GM12878 (cell line): Measurements from ENCODE around the gene SLC2A1. TPM values are rescaled to one million over a fixed set of nuclear protein-coding genes. Genes with fewer than 3 reads are reported as not detected.

Experiments used
- ATAC-seq: fragments of 200-7000 bp; cut with Tn5 transposase; 3 replicates; pipeline ENCODE4 v1.9.1; 2020; ENCODE audit warnings: mild to moderate bottlenecking, moderate library complexity
- BruUV-seq: library from RNA; stranded (reverse); fragments of 400-500 nt; replicated peaks from 2 replicates; lab custom pipeline; 2021; lab: Mats Ljungman, UMichigan
- CTCF ChIA-PET: fragments of 300-600 bp; sonication (Branson Sonifier 250); formaldehyde crosslinking; extraction: SDS; loops from one replicate; lab custom pipeline; 2021; ENCODE audit warnings: inconsistent platforms; lab: Yijun Ruan, JAX
- POLR2A ChIA-PET: fragments of 350-600 bp; formaldehyde crosslinking; extraction: SDS; loops from one replicate; lab custom pipeline; 2021; ENCODE audit warnings: inconsistent platforms; lab: Charles Lee
- RAD21 ChIA-PET: fragments of 300-600 bp; sonication (Branson Sonifier 250); formaldehyde crosslinking; loops from one replicate; lab custom pipeline; 2023; ENCODE audit warnings: antibody characterized with exemption; ENCODE audit not compliant: unreplicated experiment; lab: Charles Lee
- SMC1A ChIA-PET: fragments of 300-600 bp; sonication (Branson Sonifier 250); formaldehyde crosslinking; loops from one replicate; lab custom pipeline; 2023; ENCODE audit not compliant: unreplicated experiment, uncharacterized antibody; lab: Charles Lee
- DNase-seq: peaks from one replicate; pipeline ENCODE4 v3.0.0-alpha.2; 2011; ENCODE audit warnings: low read depth, low spot score
- FAIRE-seq: peaks from 3 replicates; lab custom pipeline; 2011; peaks lifted over from hg19 to GRCh38; lab: Jason Lieb, UNC
- H2AFZ ChIP-seq: 2 replicates; pipeline ENCODE4 v1.6.0; 2011; ENCODE audit warnings: low read depth, low read length, control low read depth; ENCODE audit not compliant: control insufficient read depth
- H3K27ac ChIP-seq: 2 replicates; pipeline ENCODE4 v1.5.1; 2011; ENCODE audit warnings: control low read depth; ENCODE audit not compliant: control insufficient read depth, insufficient read depth
- H3K27me3 ChIP-seq, 2 experiments: replicated peaks in 1 of 2; 2 replicates each; pipeline versions ENCODE4 v1.6.0 to v1.6.1; 2011; ENCODE audit warnings: low read length in 1 of 2; ENCODE audit not compliant: control insufficient read depth in 2 of 2, insufficient read depth in 2 of 2
- H3K36me3 ChIP-seq, 2 experiments: 2 replicates each; pipeline ENCODE4 v1.5.1; 2011; ENCODE audit warnings: low read length in 1 of 2; ENCODE audit not compliant: control insufficient read depth in 2 of 2, insufficient read depth in 2 of 2
- H3K4me1 ChIP-seq: 2 replicates; pipeline ENCODE4 v1.6.1; 2011; ENCODE audit warnings: mild to moderate bottlenecking, low read length, moderate library complexity, mixed read lengths; ENCODE audit not compliant: control insufficient read depth, insufficient read depth
- H3K4me2 ChIP-seq: 2 replicates; pipeline ENCODE4 v1.6.0; 2011; ENCODE audit warnings: control low read depth; ENCODE audit not compliant: control insufficient read depth, insufficient read depth
- H3K4me3 ChIP-seq: fragments of 200-600 bp; sonication (generic); 2 replicates; pipeline ENCODE4 v1.5.1; 2016
- H3K79me2 ChIP-seq: 2 replicates; pipeline ENCODE4 v1.6.0; 2011; ENCODE audit warnings: low read length; ENCODE audit not compliant: control insufficient read depth, insufficient read depth
- H3K9ac ChIP-seq: 2 replicates; pipeline ENCODE4 v1.8.0; 2011; ENCODE audit warnings: low read length, control low read depth, mixed read lengths; ENCODE audit not compliant: control insufficient read depth, insufficient read depth
- H3K9me3 ChIP-seq: replicated peaks from 3 replicates; pipeline ENCODE4 v1.5.1; 2011; ENCODE audit warnings: mild to moderate bottlenecking, low read length; ENCODE audit not compliant: control insufficient read depth, insufficient read depth
- H4K20me1 ChIP-seq: 2 replicates; pipeline ENCODE4 v1.6.0; 2011; ENCODE audit not compliant: control insufficient read depth, insufficient read depth
- ATF7 ChIP-seq: fragments of 450-650 bp; IDR thresholded peaks from 2 replicates; pipeline ENCODE4 v1.6.1; 2016; ENCODE audit warnings: low read depth, mild to moderate bottlenecking
- BCL11A ChIP-seq: IDR thresholded peaks from 2 replicates; pipeline ENCODE4 v1.6.1; 2011; ENCODE audit warnings: low read depth, low read length
- BCLAF1 ChIP-seq: fragments of 450-650 bp; IDR thresholded peaks from 2 replicates; pipeline ENCODE4 v1.6.1; 2017; ENCODE audit warnings: antibody characterized with exemption, mild to moderate bottlenecking, moderate library complexity
- CBFB ChIP-seq: IDR thresholded peaks from 2 replicates; pipeline ENCODE4 v1.6.1; 2016; ENCODE audit warnings: antibody characterized with exemption, low read depth
- CHD2 ChIP-seq: IDR thresholded peaks from 2 replicates; pipeline ENCODE4 v1.6.1; 2011; ENCODE audit warnings: low read depth, low read length, improper control_type of control experiment, borderline replicate concordance
- CHD4 ChIP-seq: fragments of 200-600 bp; sonication (generic); IDR thresholded peaks from 2 replicates; pipeline ENCODE4 v1.6.1; 2016; ENCODE audit warnings: mild to moderate bottlenecking
- HCFC1 ChIP-seq: fragments of 150-350 bp; IDR thresholded peaks from 2 replicates; pipeline ENCODE4 v1.6.1; 2014; ENCODE audit warnings: low read length
- KAT2A ChIP-seq: conservative IDR thresholded peaks from 2 replicates; pipeline ENCODE4 v1.6.1; 2011; ENCODE audit warnings: low read depth, low read length; ENCODE audit not compliant: control insufficient read depth
- MAX ChIP-seq: IDR thresholded peaks from 2 replicates; pipeline ENCODE4 v1.6.1; 2012; ENCODE audit warnings: low read depth, low read length, improper control_type of control experiment
- NRF1 ChIP-seq: conservative IDR thresholded peaks from 2 replicates; pipeline ENCODE4 v1.6.1; 2011; ENCODE audit warnings: mild to moderate bottlenecking, low read depth, low read length, improper control_type of control experiment
- PBX3 ChIP-seq: IDR thresholded peaks from 2 replicates; pipeline ENCODE4 v1.6.1; 2011; ENCODE audit warnings: mild to moderate bottlenecking, low read depth, low read length, moderate library complexity; ENCODE audit not compliant: insufficient replicate concordance
- PRDM15 ChIP-seq: fragments of 450-650 bp; formaldehyde crosslinking; IDR thresholded peaks from 2 replicates; pipeline ENCODE4 v1.4.0; 2020; ENCODE audit warnings: mild to moderate bottlenecking, moderate library complexity
- SMAD5 ChIP-seq: IDR thresholded peaks from 2 replicates; pipeline ENCODE4 v1.6.1; 2016; ENCODE audit warnings: antibody characterized with exemption, low read depth
- SUZ12 ChIP-seq: fragments of 200-600 bp; sonication (generic); IDR thresholded peaks from one replicate; pipeline ENCODE4 v1.6.1; 2018; ENCODE audit warnings: antibody characterized with exemption, mild to moderate bottlenecking; ENCODE audit not compliant: unreplicated experiment
- TARDBP ChIP-seq: IDR thresholded peaks from 2 replicates; pipeline ENCODE4 v1.6.1; 2016; ENCODE audit warnings: borderline replicate concordance
- ZZZ3 ChIP-seq: IDR thresholded peaks from 2 replicates; pipeline ENCODE4 v1.6.1; 2011; ENCODE audit warnings: low read depth; ENCODE audit not compliant: control insufficient read depth, insufficient read length
- whole genome bisulfite sequencing: methylation state at CpG from one replicate; pipeline ENCODE4 v1.1.6; 2016; ENCODE audit warnings: low lambda C conversion rate; ENCODE audit not compliant: insufficient replicate concordance, insufficient coverage; ENCODE audit errors: missing lambda C conversion rate; 5-methylcytosine and 5-hydroxymethylcytosine counted together
- in situ Hi-C: fragments of 300-500 bp; cut with MboI; formaldehyde crosslinking; loops from 9 replicates; pipeline ENCODE4 v1.14.3; 2018; ENCODE audit warnings: mixed read lengths
- intact Hi-C: fragments of 100-400 bp; cut with micrococcal nuclease; formaldehyde crosslinking; loops from one replicate; pipeline ENCODE4 v1.14.2; 2022; ENCODE audit not compliant: unreplicated experiment
- polyA plus RNA-seq, 11 experiments: library from polyadenylated mRNA; depleted of rRNA in 4 of 11; unstranded in 6 of 11; stranded (reverse) in 5 of 11; fragments of >200 nt; fragmentation: Nextera tagmentation in 4 of 11; fragmentation: Illumina TruSeq in 1 of 11; extraction: Ambion mirVana in 4 of 11; extraction: Trizol in 1 of 11; gene quantifications; 1 replicate in 1 of 11; 2 replicates in 10 of 11; pipeline versions ENCODE4 v1.2.1 to v1.2.3, GENCODE V29; 2011 to 2016; ENCODE audit warnings: inconsistent platforms in 2 of 11, missing spikeins in 2 of 11, low read depth in 1 of 11
- total RNA-seq, 4 experiments: library from RNA; depleted of rRNA in 3 of 4; stranded (reverse); fragments of >200 nt in 3 of 4; fragmentation: Illumina TruSeq in 1 of 4; extraction: Trizol in 1 of 4; gene quantifications; 2 replicates each; pipeline versions ENCODE4 v1.2.1 to v1.2.3, GENCODE V29; 2013 to 2021

Gene SLC2A1
- total and polyA plus RNA-seq, 10 of the 15 experiments (the other 5 are each of a cell fraction or from before 2014, with no cell fraction given) = 5.7 to 66.0 (median 44.2) TPM

GRCh38 chr1:42927274-42927841 lies 31.3 kb downstream of the SLC2A1 start:
- H3K79me2 ChIP-seq = peaks cover 27% of the 10 kb centered on the region
- H3K4me2 ChIP-seq = no peak overlapping the region
- H3K9me3 ChIP-seq = no peaks in the 10 kb centered on the region
- H3K27me3 ChIP-seq = no peaks in the 10 kb centered on the region
- ATAC-seq (no peak), DNase-seq (no peak), FAIRE-seq (no peak)
- no peak overlapping the region for H3K9ac ChIP-seq
- no peak overlapping the region for H3K4me3 ChIP-seq
- RAD21 ChIA-PET = no interaction called here
- POLR2A ChIA-PET = interaction anchor here (1.3 kb wide), 1 partner anchor 30 kb away, joined by 4 read pairs; no protein-coding TSS in a partner anchor
- CTCF ChIA-PET = interaction anchor here (1.5 to 8.3 kb wide), 2 partner anchors 145 to 149 kb away, joined by 4 to 247 read pairs; no protein-coding TSS in a partner anchor
- intact Hi-C loops = no loop called here
- H2AFZ ChIP-seq = no peak overlapping the region
- peaks cover 40 to 50% of the 10 kb centered on the region in 2 experiments for H3K36me3 ChIP-seq
- SMC1A ChIA-PET = interaction anchor here (0.7 to 17.7 kb wide), 3 partner anchors 10 to 147 kb away, joined by 3 to 602 read pairs (median 4); no protein-coding TSS in a partner anchor
- in situ Hi-C loops = no loop called here
- H4K20me1 ChIP-seq = no peaks in the 10 kb centered on the region
- 92% methylated on average over 8 of the region's 8 CpGs for WGBS
- no peak for TF ChIP-seq MAX
- no peak for TF ChIP-seq ATF7
- TF ChIP-seq PBX3 = no peak
- no peak for TF ChIP-seq HCFC1
- TF ChIP-seq CHD4 = no peak
- TF ChIP-seq SMAD5 = no peak
- no peak for TF ChIP-seq NRF1
- no peak for TF ChIP-seq BCL11A
- no peak for TF ChIP-seq CHD2
- TF ChIP-seq CBFB = no peak
- TF ChIP-seq BCLAF1 = no peak
- no peak for TF ChIP-seq TARDBP
- no peak for TF ChIP-seq SUZ12
- TF ChIP-seq PRDM15 (CRISPR knock-in tag) = no peak
- TF ChIP-seq ZZZ3 = no peak
- TF ChIP-seq KAT2A = no peak
- no peak overlapping the region for H3K27ac ChIP-seq
- BruUV-seq = no TSS peak
- peaks cover 31% of the 10 kb centered on the region for H3K4me1 ChIP-seq
